GM20000 (cell line): Measurements from ENCODE around the gene TMEM108.

Experiments
- DNase-seq: peaks from one replicate; pipeline ENCODE4 v3.0.0; 2012; ENCODE audit warnings: low spot score
- TF ChIP-seq, protein P1 (sequence below): IDR thresholded peaks from 2 replicates; pipeline ENCODE4 v1.5.1; 2012; ENCODE audit warnings: mild to moderate bottlenecking, control low read depth; ENCODE audit errors: extremely low read depth, missing control alignments

TMEM108 gene

DNA sequence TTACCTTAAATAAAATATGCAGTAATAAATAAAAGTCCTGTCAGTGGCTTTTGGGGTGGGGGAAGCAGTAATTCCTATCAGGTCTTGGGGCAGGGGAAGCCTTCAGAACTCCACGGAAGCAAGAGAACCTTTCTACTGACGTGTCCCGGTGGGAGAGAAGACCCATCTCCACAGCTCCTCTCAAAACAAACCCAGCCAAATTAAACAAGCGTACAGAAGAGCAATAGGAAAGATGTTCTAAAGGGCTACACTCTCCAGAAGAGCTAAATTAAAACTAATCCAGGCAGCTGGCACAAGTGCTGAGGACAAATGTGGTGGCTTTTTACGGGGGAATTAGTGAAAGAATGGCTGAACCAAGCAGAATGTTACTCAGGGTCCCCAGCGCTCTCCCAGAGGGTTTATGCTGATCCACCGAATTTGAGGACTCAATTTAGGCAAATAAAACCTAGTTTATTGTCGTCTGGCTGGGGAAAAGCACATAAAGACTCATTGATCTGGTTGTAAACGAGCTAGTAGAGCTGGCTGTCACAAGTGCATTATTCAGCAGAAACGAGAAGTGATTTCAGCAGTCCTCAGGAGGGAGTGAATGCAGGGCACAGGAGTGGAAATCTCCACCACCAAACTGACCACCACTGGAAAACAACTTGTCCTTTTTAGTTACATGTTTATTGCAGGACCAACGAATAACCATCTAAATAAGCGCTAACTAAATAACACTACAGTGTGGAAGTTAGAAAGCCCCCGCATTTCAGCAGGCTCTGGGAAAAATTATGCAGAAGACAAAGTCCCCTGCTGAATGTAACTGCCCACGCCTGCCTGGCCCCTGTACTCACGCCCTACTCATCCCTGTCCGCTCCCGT lies 375.2 kb downstream of the TMEM108 start:
- TF ChIP-seq, protein P1, sequence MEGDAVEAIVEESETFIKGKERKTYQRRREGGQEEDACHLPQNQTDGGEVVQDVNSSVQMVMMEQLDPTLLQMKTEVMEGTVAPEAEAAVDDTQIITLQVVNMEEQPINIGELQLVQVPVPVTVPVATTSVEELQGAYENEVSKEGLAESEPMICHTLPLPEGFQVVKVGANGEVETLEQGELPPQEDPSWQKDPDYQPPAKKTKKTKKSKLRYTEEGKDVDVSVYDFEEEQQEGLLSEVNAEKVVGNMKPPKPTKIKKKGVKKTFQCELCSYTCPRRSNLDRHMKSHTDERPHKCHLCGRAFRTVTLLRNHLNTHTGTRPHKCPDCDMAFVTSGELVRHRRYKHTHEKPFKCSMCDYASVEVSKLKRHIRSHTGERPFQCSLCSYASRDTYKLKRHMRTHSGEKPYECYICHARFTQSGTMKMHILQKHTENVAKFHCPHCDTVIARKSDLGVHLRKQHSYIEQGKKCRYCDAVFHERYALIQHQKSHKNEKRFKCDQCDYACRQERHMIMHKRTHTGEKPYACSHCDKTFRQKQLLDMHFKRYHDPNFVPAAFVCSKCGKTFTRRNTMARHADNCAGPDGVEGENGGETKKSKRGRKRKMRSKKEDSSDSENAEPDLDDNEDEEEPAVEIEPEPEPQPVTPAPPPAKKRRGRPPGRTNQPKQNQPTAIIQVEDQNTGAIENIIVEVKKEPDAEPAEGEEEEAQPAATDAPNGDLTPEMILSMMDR: no peak
- DNase-seq: no peak

DNA sequence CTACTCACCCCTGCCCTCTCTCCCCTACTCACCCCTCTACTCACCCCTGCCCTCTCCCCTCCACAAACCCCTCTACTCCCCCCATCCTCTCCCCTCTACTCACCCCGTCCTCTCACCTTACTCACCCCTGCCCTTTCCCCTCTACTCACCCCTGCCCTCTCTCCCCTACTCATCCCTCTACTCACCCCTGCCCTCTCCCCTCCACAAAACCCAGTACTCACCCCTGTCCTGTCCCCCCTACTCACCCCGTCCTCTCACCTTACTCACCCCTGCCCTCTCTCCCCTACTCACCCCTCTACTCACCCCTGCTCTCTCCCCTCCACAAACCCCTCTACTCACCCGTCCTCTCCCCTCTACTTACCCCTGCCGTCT lies 375.8 kb downstream of the TMEM108 start:
- TF ChIP-seq, protein P1: no peak
- DNase-seq: no peak

DNA sequence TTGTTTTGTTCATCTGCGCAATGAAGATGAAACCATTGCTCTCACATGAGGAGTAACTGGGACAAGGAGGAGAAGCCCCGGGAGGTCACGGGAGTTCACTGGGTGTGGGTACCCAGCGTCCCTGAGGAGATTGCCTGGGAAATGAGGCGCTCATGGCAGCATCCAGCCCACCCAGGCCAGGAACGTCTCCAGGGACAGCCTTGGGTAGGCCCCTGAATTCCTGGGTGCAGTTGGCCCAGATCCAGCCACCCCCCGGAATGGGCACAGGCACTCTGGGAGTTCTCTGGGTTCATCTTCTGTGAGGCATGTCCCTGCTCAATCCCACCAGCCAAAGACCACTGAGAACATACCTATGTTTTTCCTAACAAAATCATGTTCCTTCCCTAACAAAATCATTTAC lies 380.2 kb downstream of the TMEM108 start:
- TF ChIP-seq, protein P1: no peak
- no peak for DNase-seq

DNA sequence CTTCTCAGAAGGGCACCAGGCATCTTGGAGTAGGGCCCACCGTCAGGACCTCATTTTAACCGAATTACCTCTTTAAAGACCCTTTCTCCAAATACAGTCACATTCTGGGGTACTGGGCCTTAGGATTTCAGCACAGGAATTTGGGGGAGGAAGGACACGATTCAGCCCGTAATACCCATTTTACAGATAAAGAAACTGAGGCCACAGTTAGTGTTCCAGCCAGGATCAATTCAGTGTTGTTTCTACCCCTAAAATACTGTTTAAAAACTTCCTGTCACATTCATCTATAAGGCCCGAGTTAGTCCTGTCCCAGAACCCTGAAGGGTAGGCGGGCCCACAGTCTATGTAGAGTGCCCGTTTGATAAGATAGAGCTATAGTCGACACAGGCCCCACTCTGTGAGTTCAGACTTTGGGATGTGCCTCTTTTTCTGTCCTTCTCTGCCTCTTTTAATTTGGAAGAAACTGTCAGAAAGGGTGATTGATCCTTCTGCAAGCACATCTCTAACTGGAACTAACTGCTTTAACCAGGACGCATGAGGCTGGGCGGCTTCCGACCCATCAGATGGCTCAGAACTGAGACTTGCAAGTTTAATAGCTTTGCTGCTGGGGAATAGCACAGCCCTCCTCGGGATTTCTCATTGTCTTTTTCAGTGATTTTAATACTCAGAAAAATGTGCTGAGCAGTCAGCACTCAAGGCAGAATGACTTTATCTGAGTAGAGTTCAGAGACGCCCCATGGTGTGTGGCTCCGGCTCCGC lies 381.1 kb downstream of the TMEM108 start:
- no peak for DNase-seq
- TF ChIP-seq, protein P1: no peak

DNA sequence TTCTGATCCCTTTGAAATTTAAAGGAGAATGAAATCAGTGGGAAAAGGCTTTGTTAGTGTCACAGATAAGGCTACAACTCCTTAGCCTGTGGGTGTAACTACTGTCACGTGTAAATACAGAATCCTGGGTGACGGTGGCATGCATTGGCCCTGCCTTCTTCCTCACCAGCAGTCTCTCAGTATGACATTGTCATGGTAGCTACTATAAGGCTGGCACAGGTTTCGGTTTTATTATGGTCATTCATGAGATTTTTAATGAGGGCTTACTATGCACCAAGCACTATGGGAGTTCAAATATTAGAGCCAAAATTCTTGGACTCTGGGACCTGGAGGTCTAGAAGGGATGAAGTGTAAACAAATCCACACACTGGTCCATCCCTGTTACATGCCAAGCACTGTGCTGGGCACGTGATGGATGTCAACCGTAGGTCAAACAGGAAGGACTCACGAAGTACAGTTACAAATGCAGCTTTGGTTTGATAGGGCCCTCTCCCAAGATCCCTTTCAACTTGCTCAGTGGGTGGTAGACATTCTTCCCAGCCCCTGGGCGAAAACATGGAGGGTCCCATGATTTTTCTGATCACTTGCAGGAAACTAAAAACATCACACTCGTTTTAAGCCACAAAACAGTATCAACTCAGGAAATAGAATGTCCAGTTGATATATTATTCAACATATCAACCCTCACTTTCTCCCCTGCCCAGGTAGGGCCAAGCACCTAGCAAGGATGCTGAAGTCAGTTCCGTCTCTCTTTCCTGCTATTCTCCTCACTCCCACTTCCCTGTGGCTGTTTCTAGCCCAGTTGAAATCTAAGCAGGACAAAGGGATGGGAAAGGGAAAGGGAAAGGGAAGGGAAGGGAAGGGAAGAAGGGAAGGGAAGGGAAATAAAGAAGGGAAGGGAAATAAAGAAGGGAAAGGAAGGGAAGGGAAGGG lies 387.0 kb downstream of the TMEM108 start:
- DNase-seq: no peak

DNA sequence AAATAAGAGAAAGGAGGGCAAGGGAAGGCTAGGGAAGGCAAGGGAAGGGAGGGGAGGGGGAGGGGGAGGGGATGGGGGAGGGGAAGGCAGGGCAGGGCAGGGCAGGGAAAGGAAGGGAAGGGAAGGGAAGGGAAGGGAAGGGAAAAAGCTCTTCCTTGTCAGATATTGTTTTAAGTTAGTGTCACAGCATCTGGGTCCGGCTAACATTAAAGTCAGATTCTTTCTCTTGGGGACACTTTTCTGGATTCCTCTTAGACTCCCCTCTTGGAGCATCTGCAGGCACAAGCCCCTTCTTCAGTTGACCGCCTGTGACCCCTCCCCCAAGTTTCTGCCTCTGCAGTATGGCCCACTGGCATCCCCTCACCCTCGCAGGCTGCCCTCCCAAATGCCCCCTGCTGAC lies 387.7 kb downstream of the TMEM108 start:
- no peak for DNase-seq
- TF ChIP-seq, protein P1: no peak

More for the DNA sequence above, 387.0 kb downstream of the TMEM108 start:
- TF ChIP-seq, protein P1: no peak
